Progenitor cell of endocrine pancreas (in vitro differentiated cells): ENCODE data around the gene RAB31. TPM values are rescaled to one million over a fixed set of nuclear protein-coding genes. Genes with fewer than 3 reads are reported as not detected.

Source experiments
- DNase-seq: peaks from one replicate; pipeline ENCODE4 v3.0.0; 2021; ENCODE audit warnings: low spot score; ENCODE audit not compliant: unreplicated experiment
- H3K27ac Mint-ChIP-seq: 2 replicates; pipeline ENCODE4 v1.8.0; 2021; ENCODE audit warnings: mild to moderate bottlenecking, moderate library complexity, mixed read lengths
- H3K27me3 Mint-ChIP-seq: 2 replicates; pipeline ENCODE4 v1.8.0; 2021; ENCODE audit warnings: mixed read lengths
- H3K36me3 Mint-ChIP-seq: 2 replicates; pipeline ENCODE4 v1.8.0; 2022; ENCODE audit warnings: mixed read lengths; ENCODE audit not compliant: insufficient read depth
- H3K4me1 Mint-ChIP-seq: 2 replicates; pipeline ENCODE4 v1.8.0; 2021; ENCODE audit warnings: low read depth, mixed read lengths
- H3K4me3 Mint-ChIP-seq: 2 replicates; pipeline ENCODE4 v1.8.0; 2021; ENCODE audit warnings: low read depth, mild to moderate bottlenecking, moderate library complexity, mixed read lengths
- H3K9me3 Mint-ChIP-seq: 2 replicates; pipeline ENCODE4 v1.8.0; 2021; ENCODE audit warnings: low read depth, mixed read lengths
- CTCF ChIP-seq: fragments of 200-600 bp; sonication (generic); IDR thresholded peaks from one replicate; pipeline ENCODE4 v1.5.0; 2021; ENCODE audit warnings: antibody characterized with exemption, mild to moderate bottlenecking; ENCODE audit not compliant: unreplicated experiment
- total RNA-seq: library from RNA; stranded (reverse); gene quantifications from 2 replicates; pipeline ENCODE4 v1.2.1, GENCODE V29; 2021

The RAB31 gene
- total RNA-seq, 1 donor from 2014 or later = 2.9 TPM

- no peak for DNase-seq
These were observed 71.5 kb downstream of the RAB31 start for GRCh38 chr18:9779630-9780029.

GRCh38 chr18:9782073-9782857 lies 74.2 kb downstream of the RAB31 start:
- TF ChIP-seq CTCF = no peak
- Mint-ChIP-seq H3K27me3 (no peaks in the 10 kb centered on the region), H3K4me1 (no peaks in the 10 kb centered on the region), H3K4me3 (no peak overlapping the region), H3K27ac (no peak overlapping the region), H3K9me3 (no peaks in the 10 kb centered on the region), H3K36me3 (no peaks in the 10 kb centered on the region)
- DNase-seq = no peak

More at GRCh38 chr18:9779630-9780029, 71.5 kb downstream of the RAB31 start:
- no peaks in the 10 kb centered on the region for H3K4me1 Mint-ChIP-seq
- H3K4me3 Mint-ChIP-seq = no peak overlapping the region
- no peak overlapping the region for H3K27ac Mint-ChIP-seq
- no peaks in the 10 kb centered on the region for H3K36me3 Mint-ChIP-seq
- TF ChIP-seq CTCF = no peak
- H3K9me3 Mint-ChIP-seq = no peaks in the 10 kb centered on the region
- H3K27me3 Mint-ChIP-seq = peaks cover 3% of the 10 kb centered on the region

DNA sequence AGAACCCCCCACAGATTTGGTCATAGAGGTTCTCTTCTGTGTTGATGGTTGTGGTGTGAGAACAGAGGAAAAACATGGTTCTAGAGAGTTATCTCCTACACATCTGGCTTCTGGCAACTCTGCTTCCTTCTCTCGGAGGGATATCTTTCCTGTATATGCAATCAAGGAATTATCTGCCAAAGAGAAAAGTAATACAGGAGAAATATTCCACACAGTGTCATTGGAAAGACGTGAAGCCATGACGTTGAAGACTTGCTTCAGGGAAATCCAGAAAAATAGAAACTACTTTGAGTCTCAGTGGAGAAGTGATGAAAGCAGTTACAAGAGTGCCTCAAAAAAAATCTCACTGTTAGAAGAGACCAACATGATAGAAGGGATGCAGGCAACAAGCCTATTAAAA lies 78.5 kb downstream of the RAB31 start:
- Mint-ChIP-seq H3K36me3 (no peaks in the 10 kb centered on the region), H3K9me3 (peaks cover 4% of the 10 kb centered on the region), H3K27me3 (no peaks in the 10 kb centered on the region), H3K27ac (no peak overlapping the region), H3K4me1 (no peaks in the 10 kb centered on the region), H3K4me3 (no peak overlapping the region)
- DNase-seq = no peak
- TF ChIP-seq CTCF = no peak

- no peaks in the 10 kb centered on the region for H3K27me3 Mint-ChIP-seq
- peaks cover 4% of the 10 kb centered on the region for H3K9me3 Mint-ChIP-seq
- no peak overlapping the region for H3K4me3 Mint-ChIP-seq
- H3K4me1 Mint-ChIP-seq = no peaks in the 10 kb centered on the region
- no peak for DNase-seq
- H3K27ac Mint-ChIP-seq = no peak overlapping the region
- no peak for TF ChIP-seq CTCF
- no peaks in the 10 kb centered on the region for H3K36me3 Mint-ChIP-seq
These were observed 78.9 kb downstream of the RAB31 start for GRCh38 chr18:9787036-9787435.

DNA sequence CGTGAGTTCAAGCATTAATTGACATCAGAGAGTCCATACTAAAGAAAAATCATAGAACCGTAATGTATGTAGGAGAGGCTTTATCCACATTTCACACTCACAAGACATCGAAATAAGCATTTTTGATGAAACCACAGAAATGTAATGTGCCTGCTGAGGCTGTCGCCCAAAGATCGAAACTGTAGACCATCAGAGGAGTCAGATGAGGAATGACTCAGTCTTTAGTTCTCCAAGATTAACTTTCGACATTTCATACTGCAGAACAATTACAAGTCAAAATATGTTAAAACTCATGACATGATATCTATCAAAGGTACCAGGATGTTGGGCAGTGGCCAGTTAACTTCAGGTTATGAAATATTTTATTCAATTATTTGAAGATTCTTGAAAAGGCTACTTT lies 79.6 kb downstream of the RAB31 start:
- H3K4me1 Mint-ChIP-seq = no peaks in the 10 kb centered on the region
- TF ChIP-seq CTCF = no peak
- H3K36me3 Mint-ChIP-seq = no peaks in the 10 kb centered on the region
- no peaks in the 10 kb centered on the region for H3K27me3 Mint-ChIP-seq
- no peak overlapping the region for H3K4me3 Mint-ChIP-seq
- no peak overlapping the region for H3K27ac Mint-ChIP-seq
- no peak for DNase-seq
- H3K9me3 Mint-ChIP-seq = peaks cover 4% of the 10 kb centered on the region
